ENCODE measurements around the gene WDR73.

WDR73 gene

DNA sequence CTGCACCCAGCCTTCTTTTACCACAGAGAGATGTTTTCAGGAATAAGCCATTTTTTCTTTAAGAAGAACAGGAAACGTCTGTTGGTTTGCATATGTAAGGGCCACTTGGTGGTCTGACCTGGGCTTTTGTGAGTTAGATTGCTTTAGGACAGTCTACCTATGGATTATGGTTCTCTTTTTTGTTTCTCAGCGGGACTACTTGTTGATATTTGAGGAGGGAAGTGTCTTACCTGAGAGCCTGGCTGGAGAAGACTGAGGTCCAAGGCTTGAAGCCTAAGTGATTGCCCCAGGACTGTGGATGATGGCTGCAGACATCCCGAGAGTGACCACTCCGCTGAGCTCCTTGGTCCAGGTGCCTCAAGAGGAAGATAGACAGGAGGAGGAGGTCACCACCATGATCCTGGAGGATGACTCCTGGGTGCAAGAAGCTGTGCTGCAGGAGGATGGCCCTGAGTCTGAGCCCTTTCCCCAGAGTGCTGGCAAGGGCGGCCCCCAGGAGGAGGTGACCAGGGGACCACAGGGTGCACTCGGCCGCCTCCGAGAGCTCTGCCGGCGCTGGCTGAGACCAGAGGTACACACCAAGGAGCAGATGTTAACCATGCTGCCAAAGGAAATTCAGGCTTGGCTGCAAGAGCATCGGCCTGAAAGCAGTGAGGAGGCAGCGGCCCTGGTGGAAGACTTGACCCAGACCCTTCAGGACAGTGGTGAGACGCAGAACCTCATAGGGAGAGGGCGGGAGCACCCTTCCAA is 50.3 kb downstream of the WDR73 start:
- Histone ChIP-seq H3K4me3 (no peak overlapping the region), H3K27ac (no peak overlapping the region)
- TF ChIP-seq, protein P1, sequence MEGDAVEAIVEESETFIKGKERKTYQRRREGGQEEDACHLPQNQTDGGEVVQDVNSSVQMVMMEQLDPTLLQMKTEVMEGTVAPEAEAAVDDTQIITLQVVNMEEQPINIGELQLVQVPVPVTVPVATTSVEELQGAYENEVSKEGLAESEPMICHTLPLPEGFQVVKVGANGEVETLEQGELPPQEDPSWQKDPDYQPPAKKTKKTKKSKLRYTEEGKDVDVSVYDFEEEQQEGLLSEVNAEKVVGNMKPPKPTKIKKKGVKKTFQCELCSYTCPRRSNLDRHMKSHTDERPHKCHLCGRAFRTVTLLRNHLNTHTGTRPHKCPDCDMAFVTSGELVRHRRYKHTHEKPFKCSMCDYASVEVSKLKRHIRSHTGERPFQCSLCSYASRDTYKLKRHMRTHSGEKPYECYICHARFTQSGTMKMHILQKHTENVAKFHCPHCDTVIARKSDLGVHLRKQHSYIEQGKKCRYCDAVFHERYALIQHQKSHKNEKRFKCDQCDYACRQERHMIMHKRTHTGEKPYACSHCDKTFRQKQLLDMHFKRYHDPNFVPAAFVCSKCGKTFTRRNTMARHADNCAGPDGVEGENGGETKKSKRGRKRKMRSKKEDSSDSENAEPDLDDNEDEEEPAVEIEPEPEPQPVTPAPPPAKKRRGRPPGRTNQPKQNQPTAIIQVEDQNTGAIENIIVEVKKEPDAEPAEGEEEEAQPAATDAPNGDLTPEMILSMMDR (IDR thresholded peaks at IDR 0.05): no peak
- DNase-seq (ENCODE audit: low spot score): no peak

DNA sequence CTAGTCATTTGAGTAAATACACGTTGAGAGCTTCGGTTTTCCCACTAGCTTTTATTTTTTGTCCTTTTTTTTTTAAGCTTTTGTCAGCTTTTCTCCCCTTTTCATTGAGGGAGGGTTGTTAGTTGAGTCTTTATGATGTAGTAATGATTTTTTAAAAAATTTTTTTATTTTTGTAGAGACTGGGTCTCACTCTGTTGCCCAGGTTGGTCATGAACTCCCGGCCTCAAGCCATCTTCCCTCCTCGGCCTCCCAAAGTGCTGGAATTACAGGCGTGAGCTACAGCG is 52.6 kb downstream of the WDR73 start:
- TF ChIP-seq, protein P1 (IDR thresholded peaks at IDR 0.05): no peak
- Histone ChIP-seq H3K4me3 (peak overlapping the region; percentile 91), H3K27ac (no peak overlapping the region)
- DNase-seq (ENCODE audit: low spot score): no peak

DNA sequence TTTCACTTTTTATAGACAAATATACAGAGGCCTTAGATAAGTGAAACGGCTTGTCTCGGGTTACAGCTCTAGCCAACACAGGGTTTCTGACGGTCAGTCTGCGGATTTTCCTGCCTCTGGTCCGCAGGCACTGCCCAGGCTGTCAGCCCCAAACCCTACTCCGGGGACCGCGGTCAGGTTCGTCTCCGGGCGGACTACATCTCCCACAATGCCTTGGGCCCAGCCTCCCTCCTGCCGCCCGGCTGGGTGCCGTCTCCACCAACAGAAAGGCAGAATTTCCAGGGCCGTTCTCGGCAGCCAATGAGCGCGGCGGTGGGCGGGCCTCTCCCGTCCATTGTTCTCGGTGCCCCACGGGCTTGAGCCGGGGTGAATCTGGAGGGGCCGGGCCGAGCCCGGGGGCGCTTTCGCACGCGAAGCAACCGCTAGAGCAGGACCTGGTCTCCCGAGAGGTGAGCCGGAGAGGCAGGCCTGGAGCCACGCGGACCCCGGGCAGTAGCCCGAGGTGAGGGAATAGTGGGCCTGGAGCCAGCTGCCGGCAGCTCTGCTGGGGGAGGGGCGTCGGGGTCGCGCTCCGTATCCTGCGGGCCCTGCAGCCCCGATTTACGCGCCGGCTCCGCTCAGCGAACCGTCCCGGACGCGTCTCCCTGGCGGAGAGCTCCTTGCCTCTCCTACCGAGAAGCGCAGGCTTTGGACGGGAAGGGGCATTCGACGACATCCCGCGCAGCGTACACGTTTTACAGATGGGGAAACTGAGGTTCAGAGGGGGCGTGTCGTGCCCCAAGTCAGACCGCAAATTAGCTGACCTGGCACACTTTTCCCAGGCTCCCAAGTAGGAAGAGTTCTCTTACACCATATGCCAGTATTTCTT is 53.2 kb downstream of the WDR73 start, which contains the start of gene ZSCAN2:
TSS of gene ZSCAN2 (plus strand) at position 323 of the 868 bp plus-strand sequence. CDS start 2,919 bp downstream, outside the sequence.
- Histone ChIP-seq H3K4me3 (peak within 1 kb of the TSS; percentile 91), H3K27ac (peak within 1 kb of the TSS; percentile 44 to 66)
- TF ChIP-seq, protein P1 (IDR thresholded peaks at IDR 0.05): no peak
- peak; percentile 98 for DNase-seq (ENCODE audit: low spot score)

DNA sequence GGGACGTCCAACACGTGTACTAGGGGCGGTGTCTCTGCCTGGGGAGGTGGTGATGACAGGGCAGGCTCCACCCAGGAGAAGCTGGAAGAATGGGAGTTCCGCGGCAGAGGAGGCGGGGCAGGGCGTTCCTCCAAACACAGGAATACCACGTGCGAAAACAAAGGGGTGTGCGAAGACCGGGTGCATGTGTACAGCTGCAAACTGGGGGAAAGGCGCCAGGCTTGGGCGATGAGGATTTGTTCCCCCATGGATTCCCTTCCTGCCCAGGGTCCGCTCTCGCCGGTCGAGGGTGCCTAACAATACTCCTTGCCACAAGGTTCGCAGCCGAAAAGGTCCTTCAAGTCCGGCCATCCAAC is 53.8 kb downstream of the WDR73 start:
- TF ChIP-seq, protein P1 (IDR thresholded peaks at IDR 0.05): no peak
- Histone ChIP-seq H3K27ac (peak overlapping the region; percentile 11 to 66), H3K4me3 (peak overlapping the region; percentile 91)
- peak; percentile 89 for DNase-seq (ENCODE audit: low spot score)

DNA sequence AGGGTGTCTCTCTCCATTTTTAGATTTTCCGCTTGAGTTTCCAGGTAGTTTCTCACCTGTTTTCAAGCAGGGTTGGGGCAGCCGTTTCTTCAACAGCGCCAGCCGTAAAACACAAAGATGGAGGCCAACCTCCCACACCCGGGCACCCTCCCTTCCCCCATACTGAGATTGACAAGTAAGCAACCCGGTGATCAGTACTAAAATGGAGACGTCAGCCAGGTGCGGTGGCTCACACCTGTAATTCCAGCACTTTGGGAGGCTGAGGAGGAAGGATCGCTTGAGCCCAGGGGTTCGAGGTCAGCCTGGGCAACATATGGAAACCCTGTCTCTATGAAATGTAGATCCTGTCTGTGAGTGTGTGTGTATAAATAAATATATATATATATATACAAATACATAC is 54.2 kb downstream of the WDR73 start:
- no peak overlapping the region for H3K4me3 ChIP-seq
- no peak overlapping the region for H3K27ac ChIP-seq
- DNase-seq (ENCODE audit: low spot score): no peak
- TF ChIP-seq, protein P1 (IDR thresholded peaks at IDR 0.05): no peak

DNA sequence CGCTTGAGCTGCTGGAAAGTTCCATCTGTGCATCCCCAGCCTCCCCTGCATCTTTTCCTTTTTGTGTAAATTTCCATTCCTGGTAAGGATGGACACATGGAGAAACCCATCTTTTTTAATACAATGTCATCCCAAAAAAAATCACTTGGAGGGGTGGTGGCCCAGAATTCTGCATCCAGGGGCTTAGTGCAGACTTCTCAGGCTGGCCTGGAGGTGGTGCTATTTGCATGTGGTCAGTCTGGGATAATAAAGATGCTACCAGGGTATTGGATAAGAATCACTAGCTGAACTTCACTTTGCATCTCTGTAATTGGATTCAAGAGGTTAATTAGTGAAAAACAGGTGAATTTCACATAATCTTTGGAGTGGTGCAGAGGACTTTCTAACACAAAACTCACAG is 55.1 kb downstream of the WDR73 start:
- no peak for DNase-seq (ENCODE audit: low spot score)
- TF ChIP-seq, protein P1 (IDR thresholded peaks at IDR 0.05): peak; percentile 26
- Histone ChIP-seq H3K27ac (no peak overlapping the region), H3K4me3 (no peak overlapping the region)

Measured in coronary artery (tissue), 2 donors.